ENCODE measurements around the gene AQP1.

The AQP1 gene

DNA sequence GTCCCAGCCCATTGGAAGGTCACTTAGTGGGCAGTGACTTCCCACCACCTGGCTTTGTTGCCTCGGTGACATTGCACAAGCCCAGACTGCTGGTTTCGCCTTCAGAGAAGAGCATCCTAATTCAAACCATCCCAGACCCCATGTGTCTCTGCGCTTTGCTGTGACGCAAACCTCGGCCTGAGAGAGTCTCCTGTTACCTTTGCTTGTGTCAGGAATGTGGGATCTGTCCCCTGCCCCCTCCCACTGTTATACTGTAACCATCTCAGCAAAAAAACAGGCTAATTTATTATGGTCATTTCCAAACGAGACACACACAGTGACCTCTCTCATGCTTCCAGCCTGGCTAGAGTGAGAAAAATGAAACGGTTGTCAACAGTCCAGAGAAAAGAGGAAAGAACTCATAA, 25.0 kb upstream of the AQP1 start:
- no peak for DNase-seq

DNA sequence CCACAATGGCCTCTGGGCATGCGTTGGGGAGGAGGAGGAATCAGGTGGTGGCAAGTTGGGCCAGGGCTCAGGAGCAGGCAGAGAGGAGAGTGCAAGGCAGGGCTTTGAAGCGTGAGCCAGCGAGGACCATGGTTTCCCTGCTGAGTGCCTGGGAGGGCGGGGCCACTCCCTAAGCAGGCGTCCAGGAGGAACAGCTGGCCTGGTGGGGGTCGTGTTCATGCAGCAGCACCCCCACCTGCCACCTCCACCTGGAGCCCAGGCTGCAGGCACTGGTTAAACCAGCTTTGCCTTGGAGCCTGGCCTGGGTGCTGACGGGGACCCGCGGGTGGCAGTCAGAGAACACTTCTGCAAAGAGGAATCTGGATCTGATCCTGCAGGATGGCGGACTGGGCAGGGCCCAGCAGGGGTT, 24.2 kb upstream of the AQP1 start:
- DNase-seq: no peak

DNA sequence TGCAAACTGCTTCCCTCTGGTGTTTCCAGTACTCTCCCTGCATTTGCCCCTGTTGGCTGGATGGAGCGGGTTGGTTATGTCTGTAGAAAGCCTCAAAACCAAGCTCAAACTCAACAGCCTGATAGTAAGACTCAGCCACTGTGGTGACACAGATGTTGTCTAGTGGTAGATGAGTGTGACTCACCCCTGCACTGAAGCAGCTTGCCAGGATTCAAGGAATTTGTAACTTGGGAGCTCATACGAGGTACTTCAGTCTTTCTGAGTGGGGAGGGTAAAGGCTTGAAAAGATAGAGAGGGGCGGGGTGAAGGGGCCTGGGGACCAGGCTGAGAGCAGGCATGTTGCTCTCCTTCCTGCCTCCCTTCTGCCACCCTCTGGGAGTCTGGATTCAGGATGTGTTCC, 22.9 kb upstream of the AQP1 start:
- DNase-seq: no peak

DNA sequence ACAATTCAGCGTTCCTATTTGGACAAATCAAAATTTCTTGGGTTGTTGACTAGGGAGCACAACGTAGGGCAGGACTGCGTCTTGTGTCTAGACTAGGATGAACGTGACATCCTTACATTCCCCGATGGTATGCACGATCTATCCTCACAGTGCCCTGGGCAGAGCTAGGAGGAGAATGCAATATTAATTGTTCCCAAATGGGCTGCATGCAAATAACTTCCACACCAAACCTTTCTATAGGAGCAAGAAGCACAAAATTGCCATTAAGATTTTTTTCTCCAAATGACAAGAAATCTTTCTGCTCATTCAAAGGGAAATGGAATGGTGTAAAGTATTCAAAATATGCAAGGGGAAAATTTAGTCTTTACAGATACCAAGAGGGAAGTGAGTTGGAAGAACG, 21.4 kb upstream of the AQP1 start:
- DNase-seq: no peak

DNA sequence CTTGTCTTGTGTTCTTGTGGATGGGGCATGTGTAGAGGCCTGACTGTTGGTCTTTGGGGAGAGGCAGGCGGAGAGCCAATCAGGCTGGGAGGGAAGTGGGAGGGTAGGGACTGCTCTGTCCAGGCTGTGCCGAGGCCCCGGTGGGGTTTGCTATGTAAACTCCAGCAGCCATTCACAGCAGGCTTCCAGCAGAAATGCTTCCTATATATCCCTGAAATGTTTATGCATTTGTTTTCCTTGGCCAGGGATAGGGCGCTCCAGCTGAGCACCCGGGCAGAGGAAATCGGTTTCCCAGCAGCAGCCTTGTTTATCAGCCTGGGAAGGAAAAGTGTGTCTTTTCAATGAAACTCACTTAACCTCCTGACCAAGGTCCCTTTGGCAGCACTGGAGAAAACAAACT, 18.3 kb upstream of the AQP1 start:
- no peak for DNase-seq

DNA sequence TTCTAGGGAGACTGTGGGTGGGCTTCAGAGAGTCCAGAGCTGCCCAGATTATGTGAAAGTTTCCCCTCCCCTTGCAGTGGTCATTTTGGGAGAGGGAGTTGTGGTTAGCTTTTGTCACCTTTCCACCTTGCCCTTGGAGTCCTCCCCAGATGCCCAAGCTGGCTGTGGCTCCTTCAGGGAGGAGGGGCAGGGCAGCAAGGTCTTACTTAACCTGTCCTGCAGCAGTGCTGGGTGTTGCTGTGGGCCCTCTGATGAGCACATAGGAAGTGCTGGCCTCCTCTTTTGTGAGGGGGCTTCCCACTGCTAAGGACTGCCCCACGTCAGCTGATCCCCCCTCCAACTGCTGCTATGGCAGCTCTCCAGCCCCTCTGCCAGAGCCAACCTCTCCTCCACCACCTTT, 17.6 kb upstream of the AQP1 start:
- DNase-seq: no peak

DNA sequence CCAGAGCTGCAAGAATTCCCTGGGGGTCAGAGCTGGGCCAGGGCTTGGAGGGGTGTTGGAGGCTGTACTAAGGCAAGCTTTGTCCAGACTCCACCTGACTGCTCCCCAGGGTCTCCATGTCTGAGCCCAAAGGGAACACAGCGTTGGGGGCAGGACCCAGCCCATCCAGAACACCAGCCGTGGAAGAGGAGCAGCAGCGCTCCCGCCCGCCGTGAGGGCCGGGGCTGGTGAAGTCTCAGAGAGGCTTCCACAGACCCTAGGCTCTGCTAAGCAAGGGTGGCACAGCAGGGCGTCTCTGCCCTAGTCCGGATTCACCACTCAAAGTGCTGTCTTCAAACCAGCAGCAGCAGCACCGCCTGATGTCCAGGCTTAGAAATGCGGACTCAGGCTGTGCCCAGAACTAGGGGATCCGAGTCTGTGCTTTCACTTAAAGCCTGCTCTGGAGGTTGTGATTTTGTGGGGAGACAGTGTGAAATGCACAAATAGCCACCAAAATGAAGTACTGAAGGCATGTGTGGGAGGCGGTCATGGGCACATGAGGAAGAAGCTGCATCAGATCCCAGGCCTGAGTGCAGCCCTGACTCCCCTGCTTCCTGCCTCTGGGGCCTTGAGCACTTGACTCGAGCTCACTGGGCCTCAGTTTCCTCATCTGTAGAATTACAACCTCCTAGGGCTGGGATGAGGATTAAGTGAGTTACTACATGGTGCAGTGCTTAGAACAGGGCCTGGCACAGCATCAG, 16.6 kb upstream of the AQP1 start:
- DNase-seq: no peak

DNA sequence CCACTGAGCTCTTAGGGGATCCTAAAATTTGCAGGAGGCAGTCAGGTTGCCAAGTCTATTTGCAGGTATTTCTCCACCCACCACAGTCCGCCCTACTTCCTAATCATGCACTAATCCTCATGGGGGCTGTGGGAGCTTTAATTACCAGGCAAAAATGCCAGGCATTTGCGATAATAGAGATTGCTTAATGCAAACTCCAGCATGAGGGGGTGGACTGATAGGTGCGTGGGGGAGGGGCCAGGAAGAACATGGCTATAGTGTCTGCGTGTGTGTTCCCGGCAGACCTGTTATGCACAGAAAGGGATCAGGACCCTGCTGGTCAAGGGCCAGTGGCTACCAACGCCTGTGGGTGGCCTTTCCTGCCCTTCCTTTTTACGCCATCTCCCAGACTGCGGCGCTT, 15.6 kb upstream of the AQP1 start:
- DNase-seq: no peak

DNA sequence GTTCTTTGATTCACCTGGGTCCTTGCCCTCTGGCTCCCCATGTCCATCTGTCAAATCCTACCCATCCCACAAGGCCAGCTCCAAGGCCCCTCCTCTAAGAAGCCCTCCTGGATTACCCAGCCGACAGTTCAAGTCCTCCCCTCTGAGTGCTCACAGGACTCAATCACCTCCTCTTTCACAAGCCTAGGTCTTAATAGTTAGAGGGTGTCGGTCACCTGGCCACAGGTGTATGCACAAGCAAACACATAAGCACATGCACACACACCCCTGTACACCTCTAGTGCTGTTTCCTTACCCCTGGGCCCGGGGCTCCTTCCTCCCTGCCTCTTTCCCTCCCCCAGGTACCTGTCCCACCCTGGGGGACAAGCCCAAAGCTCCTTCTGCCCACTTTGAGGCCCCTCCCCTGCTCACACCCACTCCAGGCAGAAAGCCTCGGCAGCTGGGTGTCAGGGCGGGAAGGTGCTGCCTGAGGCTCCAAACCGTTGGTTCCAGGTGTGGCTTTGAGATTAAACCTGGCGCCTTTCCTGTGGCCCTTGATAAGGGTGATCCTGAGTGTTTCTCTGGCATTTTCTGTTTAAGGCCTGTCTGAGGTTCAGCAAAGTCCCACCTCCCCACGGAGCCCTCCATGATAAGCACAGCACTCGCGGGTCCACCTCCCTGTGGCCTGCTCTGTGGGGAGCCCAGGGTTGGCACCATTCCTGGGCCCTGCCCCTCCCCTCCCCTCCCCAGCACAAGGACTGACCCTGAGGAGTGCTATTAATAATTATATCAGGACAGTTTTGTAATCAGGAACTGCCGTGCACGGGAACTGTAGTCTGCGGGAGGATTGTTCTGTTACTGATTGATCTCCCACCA, 14.6 kb upstream of the AQP1 start:
- DNase-seq: no peak

DNA sequence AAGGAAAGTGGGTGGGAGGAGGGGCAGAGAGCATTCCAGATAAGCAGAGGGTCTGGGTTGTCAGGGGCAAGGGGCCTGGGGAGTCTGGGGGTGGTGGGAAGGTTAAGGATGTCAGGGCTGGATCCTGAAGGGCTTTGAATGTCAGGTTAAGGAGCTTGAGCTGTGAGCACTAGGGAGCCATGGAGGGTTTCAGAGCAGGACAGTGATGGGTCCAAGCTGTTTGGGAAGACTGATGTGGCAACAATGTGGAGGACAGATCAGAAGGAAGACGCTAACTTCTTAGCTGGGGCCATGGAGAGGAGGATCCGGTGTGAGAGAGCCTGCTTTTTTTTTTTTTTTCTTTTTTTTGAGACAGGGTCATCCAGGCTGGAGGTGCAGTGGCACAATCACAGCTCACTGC, 13.9 kb upstream of the AQP1 start:
- no peak for DNase-seq

DNA sequence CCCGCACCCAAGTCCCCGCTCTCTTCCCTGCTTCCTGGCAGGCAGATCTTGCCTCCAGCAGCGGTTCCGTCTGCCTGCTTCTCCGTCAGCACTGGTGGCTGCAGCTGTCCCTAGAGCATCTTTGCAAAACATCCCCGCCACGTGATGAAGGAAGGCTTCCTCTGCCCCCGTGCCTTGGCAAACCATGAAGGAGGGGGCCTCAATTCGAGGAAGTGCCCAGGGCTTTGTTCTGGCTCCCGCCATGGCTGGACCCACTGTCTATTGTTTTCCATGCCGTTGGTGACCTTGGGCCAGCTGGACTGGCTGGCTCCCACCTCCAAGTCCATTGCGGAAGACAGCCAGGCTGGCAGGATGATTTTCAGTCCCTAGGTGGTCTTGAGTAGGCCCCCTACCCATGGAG, 13.2 kb upstream of the AQP1 start:
- no peak for DNase-seq

DNA sequence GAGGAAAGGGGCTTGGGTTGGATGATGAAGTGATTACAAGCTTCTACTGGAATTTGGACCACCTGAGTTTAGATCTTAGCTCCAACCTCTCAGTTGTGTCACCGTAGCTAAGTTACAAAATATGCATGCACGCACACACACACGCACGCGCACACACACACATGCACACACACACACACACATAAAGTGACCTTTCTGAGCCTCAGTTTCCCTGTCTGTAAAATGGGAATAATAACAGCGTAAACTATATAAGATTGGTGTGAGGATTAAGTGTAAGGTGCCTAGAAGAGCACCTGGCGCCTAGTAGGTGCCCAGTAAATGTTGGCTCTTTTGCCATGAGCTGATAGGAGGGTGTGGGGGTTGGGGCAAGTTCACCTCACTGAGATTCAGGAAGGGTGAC, 12.6 kb upstream of the AQP1 start:
- no peak for DNase-seq

DNA sequence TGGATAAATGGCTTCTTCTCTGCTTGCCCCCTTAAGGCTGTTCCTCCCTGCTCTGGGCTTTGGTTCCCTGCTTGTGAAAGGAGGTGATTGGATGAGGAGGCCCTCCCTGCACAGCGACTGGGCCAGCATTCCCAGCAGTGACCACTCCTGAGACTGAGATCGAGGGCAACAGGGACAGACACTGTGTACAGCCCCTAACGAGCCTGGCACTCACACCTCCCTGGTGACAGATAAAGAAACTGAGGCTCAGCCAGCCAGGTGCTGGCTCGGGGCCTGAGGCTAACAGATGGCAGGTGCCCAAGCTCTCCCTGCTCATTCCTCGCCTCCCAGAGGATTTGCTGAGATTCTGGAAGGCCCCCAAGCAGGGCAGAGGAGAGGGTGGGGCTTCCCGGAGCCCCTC, 12.0 kb upstream of the AQP1 start:
- DNase-seq: no peak

DNA sequence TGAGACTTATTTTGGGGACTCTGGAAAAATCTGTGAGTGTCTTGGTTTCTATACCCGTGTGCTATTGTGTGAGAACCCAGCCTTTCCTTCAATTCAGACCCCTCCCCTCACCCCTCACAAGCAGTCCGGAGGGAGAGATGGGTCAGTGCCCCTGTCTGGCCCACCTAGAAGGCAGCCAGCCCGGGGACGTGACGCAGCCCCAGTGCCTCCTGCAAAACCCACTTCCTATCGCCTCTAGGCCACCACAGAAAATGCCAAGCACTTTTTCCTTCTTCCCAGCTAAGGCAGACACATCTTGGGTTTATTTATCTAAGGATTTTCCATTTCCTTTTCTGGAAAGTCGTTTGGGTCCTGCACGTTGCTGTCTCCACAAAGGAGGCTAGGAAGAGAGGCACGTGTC, 11.6 kb upstream of the AQP1 start:
- no peak for DNase-seq

DNA sequence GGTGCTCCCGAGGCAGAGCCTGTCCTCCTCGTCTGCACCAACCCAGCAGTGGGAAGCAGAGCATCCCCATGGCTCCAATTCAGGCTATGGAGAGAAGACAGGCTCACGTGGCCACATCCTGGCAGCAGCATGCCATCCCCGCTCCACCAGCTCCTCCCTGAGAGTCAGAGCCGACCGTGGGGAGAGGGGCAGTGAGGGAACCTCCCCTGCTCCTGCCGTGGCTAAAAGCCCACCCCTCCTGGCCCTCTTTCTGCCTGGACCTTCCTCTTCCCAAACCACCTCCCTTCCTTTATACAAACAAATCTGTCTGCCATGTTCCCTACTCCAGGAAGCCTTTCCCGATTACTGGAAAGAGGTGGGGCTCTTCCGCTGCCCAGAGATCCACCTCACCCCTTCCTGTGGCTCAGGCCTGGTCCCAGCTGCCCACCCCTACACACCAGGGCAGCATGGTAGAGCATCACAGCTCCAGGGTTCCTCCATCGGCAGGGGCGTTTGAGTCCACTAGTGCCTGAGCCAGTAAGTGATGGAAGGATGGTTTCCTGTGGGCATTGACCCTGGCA, 10.8 kb upstream of the AQP1 start:
- no peak for DNase-seq

DNA sequence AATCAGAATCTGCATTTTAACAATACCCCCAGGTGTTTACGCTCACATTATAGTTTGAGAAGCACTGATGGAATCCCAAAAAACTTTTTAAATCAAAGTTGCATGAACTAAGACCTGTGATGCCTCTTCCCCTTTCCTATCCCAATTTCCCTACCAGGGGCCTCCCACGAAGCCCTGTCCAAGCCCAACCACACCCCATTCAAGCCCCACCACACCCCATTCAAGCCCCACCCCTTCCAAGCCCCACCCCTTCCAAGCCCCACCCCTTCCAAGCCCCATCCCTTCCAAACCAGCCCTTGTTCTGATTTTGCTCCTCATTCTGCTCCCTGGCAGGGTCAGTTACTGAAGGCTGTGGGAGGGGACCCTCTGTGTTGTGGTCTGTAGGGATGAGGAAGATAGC, 9.8 kb upstream of the AQP1 start:
- no peak for DNase-seq

DNA sequence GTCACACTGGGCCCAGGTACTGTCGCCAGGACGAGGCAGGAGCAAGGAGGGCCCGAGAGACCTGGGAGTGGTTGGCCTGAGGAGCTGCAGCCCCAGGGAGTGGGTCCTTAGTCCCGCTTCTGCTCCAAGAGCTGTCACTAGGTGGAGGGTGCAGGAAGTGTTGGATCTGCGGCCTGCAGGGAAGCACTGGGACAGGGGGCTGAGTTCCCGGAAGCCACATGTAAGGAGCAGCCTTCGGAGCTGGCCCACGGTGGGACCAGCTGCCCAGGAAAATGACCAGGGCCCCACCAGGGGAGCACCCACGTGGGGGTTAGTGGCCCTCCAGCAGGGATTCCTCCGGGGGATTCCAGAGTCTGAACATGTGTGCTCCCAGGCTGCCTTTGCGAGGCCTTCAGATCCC, 9.2 kb upstream of the AQP1 start:
- DNase-seq: no peak

DNA sequence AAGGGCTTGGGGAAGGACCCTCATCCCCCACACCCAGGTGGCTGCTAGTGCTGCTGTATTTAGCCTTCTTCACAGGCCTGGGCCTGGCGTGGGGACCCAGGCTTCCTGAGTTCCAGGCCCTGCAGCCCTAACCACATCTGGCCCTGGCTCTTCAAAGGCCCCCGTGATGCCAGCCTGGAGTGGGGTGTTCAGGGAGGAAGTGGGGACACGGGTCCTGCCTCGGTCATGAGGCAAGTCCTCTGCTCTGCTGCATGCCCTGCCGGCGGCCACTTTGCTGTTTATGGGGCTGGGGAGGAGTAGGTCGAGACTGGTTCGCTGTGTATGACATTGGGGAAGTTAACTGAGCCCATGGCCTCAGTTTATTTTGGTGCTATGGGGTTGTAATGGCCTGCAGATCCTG, 8.5 kb upstream of the AQP1 start:
- DNase-seq: no peak

DNA sequence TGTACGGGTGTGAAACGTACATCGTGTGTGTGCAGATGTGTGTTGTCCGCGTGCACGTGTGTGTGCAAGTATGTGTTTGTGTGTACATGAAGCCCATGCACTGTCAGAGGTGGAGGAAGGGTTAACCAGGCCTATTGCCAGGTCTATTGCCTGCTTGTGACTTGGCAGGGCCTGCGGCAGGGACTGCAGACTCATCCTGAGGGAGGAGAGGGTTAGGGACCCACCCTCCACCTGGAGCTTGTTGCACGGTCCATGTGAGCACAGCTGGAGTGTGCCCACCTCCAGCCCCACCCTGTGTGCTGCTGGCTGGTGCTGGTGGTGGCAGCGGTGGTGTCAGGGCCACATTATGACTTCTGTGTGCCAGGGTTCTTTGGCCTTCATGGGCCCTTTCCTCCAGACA, 7.1 kb upstream of the AQP1 start:
- DNase-seq: no peak

DNA sequence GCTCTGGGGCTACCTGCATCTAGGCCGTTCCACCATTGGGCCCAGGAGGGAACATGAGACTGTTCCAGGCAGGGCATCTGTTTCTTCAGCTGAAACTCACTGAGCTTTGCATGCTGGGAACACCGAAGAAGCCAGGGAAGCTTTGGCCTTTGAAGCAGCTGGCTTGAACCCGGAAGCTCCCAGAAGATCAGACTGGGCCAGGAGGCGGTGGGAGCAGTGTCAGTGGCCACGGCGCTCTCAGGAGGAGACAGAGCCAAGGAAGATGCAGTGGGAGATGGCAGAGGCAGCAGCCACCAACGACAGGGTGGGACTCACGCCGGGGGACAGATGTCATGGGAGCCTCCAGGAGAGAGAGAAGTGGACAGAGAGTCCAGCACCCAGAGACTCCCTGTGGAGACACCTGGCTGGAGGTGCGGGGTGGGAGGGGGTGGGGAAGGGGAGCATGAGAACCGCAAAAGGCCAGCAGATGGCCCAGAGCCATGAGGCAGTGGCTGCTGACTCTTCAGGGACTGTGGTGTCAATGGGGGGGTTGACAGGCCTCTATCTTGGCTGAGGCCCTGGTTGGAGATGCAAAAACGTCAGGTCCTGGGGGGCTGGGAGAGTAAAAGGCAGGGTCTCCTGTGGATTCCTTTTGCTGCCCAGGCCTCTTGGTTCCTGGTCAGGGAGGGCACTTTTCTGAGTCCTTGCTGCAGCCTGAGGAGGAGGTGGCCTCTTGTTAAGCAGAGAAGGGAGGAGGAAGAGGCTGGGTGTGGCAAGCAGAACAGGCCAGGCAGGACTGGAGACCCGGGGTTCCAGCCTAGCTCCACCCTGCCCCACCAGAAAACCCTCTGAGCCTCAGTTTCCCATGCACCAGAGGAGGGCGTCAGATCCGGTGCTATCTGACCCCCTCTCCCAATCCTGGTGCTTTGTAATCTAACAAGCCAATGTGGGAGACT, 6.3 kb upstream of the AQP1 start:
- DNase-seq: no peak

DNA sequence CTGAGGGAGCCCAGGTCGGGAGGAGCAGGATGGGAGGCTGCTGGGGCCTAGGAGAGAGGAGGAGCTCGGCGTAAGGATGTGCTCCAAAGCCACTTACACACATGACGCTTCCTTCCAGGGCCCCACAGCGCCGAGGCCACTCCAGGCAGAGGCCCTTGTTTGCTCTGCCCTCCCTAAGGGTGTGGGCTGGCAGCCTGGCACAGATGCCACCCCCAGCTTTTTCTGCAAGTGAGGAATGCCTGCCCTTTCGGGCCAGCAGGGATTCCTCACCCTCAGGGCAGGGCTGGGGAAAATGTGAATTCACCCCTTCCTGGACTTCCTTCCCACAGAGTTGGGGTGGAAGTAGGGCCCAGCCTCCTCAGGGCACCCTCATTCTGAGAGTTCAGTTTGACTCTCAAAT, 5.6 kb upstream of the AQP1 start:
- DNase-seq: no peak

DNA sequence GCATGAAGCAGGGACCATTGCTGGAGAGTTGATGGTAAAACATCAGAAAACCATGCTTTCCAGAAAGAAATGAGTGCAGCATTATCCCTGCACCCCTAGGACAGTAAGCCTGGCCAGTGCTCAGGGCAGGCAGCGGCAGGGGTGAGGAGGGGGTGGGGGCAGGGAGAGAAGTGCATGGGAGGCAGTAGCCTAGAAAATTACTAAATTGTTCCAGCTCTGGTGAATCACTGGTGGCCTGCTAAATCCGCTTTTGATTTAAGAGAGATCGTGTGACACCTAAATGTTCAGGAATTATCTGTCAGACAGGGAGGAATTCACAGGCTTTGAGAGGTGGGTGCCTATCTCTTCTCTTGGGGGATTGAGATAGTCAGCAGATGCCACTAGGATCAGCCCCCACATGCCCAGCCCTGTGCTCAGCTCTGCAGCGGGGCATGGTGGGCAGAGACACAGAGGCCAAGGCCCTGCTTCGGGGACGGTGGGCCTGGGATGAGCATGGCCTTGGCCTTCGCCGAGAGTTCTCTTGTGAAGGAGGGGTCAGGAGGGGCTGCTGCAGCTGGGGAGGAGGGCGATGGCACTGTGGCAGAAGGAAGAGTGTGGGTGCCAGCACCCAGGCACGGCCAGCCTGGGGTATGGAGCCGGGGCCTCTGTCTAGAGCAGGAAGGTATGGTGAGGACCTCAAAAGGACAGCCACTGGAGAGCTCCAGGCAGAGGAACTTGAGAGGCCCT, 5.0 kb upstream of the AQP1 start:
- no peak for DNase-seq

Data from CD4-positive, alpha-beta T cell treated with Interleukin-6 for 4 hours (primary cell).